Islet of Langerhans (tissue), 1 donor: ENCODE measurements around the gene GAREM1.

ENCODE experiments used
- FAIRE-seq: peaks from one replicate; lab custom pipeline; 2011; peaks lifted over from hg19 to GRCh38; lab: Jason Lieb, UNC

GAREM1 gene

GRCh38 chr18:32422978-32423740, 47.5 kb downstream of the GAREM1 start:
- FAIRE-seq, result no peak

GRCh38 chr18:32422201-32422600, 48.5 kb downstream of the GAREM1 start:
- no peak for FAIRE-seq

GRCh38 chr18:32420084-32420750, 50.5 kb downstream of the GAREM1 start:
- no peak for FAIRE-seq

GRCh38 chr18:32418148-32418547, 52.5 kb downstream of the GAREM1 start:
- no peak for FAIRE-seq

GRCh38 chr18:32405588-32405987, 65.1 kb downstream of the GAREM1 start:
- FAIRE-seq, result no peak

GRCh38 chr18:32401621-32402020, 69.1 kb downstream of the GAREM1 start:
- no peak for FAIRE-seq

DNA sequence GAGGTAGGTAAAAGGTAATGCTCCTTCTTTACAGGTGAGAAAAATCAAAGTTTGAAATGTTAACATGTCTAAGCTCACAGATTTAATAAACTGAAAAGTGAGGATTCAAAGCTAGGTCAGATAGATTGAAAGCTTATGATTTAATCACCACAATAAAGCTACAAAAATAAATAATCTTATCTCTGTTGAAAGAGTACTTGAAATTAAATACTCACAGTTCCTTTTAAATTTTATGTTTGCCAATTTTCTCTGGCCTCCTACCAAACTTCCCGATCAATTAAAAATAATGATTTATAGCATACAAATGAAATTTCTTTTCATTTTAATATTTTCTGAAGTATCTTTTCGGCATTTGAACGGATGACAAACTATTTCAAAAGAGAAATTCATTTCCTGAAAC, 77.3 kb downstream of the GAREM1 start:
- FAIRE-seq, result peak; percentile 93

DNA sequence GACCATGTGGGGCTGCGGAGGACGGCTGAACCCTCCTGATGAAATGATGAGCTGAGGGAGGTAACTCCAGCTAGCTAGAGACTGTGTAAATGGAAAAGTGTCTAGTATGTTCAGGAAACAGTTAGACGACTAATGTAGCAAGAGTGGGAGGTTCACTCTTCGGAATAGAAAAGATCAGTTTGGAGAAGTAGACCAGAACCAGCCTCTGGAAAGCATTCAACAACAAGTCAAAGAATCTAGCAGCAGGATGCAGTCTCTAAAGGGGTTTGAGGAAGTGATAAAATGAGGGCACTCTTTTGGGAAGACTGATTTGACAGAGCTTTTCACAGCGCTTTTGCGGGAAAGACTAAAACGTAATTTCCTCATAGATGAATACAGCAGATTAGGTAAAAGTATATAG, 79.6 kb downstream of the GAREM1 start:
- no peak for FAIRE-seq

DNA sequence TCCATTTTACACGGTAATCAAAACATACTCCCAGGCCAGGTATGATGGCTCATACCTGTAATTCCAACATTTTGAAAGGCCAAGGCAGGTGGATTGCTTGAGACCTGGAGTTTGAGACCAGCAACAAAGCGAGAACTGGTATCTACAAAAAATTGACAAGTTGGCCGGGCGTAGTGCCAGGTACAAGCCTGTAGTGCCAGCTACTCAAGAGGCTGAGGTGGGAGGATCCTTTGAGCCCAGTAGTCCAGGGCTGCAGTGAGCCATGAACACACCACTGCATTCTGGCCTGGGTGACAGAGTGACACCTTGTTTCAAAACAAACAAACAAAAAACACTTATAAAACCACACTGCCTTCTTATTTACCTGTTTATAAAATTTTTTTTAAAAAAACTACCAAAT, 80.8 kb downstream of the GAREM1 start:
- FAIRE-seq, result no peak

GRCh38 chr18:32389191-32389590, 81.5 kb downstream of the GAREM1 start:
- no peak for FAIRE-seq

DNA sequence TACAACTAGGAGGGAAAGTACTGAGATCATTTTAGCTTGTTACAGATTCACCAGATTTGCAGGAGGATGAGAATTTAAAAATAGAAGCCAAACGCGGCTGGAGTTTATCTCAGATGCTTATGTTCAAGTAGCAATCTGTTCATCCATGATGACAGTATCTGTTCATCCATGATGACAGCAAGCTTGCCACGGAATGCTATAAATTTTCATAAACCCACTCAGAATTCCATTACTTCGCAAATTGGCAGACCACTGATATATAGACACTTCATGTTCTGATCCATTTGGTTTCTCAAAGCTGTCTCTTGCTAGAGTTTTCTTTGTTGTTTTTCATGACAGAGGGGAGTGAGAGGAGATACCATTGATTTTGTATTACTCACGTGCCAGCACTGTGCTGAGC, 84.2 kb downstream of the GAREM1 start:
- FAIRE-seq, result no peak

- FAIRE-seq, result peak; percentile 87
Measured at GRCh38 chr18:32383050-32383819, 87.4 kb downstream of the GAREM1 start.

GRCh38 chr18:32381761-32382160, 88.9 kb downstream of the GAREM1 start:
- no peak for FAIRE-seq

- no peak for FAIRE-seq
Measured at GRCh38 chr18:32380559-32380958, 90.1 kb downstream of the GAREM1 start.

- FAIRE-seq, result no peak
Measured at GRCh38 chr18:32379891-32380290, 90.8 kb downstream of the GAREM1 start.

DNA sequence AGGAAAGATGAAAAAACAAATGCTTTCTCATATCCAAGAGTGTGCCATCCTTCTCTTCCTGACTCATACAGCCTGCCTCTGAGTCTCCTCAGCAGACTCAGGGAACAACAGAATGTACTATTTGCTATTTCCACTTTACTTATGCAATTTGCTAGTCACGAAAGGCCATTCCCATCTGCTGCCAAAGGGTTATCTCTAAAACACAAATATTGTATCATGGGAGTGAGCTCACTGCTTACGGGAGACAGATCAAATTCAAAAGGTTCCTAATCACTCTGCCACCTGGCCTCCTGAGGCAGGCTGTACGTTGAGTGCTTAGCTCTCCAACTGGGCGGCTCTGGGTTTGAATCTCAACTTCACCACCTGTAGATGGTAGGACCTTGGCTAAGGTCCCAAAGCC, 92.0 kb downstream of the GAREM1 start:
- peak; percentile 94 for FAIRE-seq

DNA sequence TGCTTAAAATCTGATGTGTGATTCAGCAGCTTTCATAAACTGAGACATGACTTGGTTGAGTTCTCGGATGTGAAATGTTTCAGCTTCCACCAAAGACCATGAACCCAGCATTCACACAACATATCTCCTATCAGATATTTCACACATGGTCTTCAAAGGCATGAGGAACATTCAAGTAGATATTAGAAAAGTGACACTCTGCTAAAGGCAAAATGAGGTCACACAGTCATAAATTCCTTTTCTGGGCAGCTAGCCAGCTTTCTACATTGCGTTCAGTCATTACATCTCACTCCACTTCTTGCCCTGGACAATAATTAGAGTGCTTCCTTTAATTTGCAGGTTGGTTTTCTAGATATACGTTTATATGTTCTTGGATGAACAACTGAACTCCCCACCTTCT, 96.7 kb downstream of the GAREM1 start:
- peak; percentile 98 for FAIRE-seq

GRCh38 chr18:32373505-32373904, 97.2 kb downstream of the GAREM1 start:
- no peak for FAIRE-seq

GRCh38 chr18:32372381-32373061, 98.2 kb downstream of the GAREM1 start:
- FAIRE-seq, result peak; percentile 17

DNA sequence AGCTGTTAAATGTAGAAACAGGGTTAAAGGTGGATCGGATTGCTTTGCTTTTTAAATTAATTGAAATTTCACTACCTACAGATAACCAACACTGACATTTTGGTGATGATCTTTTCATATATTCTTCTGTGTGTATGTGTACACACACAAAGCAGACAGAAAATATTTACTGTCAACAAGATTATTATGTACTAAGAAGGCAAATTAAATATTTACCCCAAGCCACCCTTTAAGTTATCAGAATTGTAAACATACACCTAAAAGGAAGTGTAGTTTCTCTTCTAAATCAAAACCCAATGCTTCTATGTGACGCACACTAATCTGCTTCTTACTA, 98.7 kb downstream of the GAREM1 start:
- no peak for FAIRE-seq

- FAIRE-seq, result no peak
Measured at GRCh38 chr18:32371384-32371783, 99.3 kb downstream of the GAREM1 start.

GRCh38 chr18:32368991-32369390, 101.7 kb downstream of the GAREM1 start:
- no peak for FAIRE-seq

DNA sequence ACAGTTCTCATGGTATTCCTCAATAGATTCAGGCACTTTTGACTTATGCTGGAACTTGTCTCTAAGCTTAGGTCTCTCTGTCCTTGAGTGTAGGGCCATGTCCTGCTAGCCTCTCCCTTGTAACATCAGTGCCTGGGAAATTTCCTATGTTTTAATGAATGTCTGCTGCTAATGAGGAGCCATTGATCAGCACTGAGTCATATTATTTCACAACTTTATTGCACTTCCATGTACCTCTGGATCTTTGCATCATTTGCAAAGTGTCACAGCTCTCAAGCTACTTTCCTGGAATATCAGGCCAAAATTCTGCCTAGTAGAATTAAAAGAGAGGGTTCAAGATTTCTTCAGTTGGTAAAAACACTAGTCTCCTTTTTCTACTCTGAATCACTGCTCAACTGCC, 102.5 kb downstream of the GAREM1 start:
- no peak for FAIRE-seq
